UCSD-AML1 (cell line): ENCODE data around the gene ST6GALNAC5.
"Not testable (repeated sequence)": the region's sequence is repeated elsewhere in the genome, so short reads cannot be mapped to it uniquely, and the experiment has no call there.

Experiments
- DNase-seq: peaks from one replicate; lab custom pipeline; 2025; ENCODE audit not compliant: unreplicated experiment; lab: John Stamatoyannopoulos, UW

Gene ST6GALNAC5

GRCh38 chr1:76867342-76868130 is at the start of gene ST6GALNAC5:
Gene ST6GALNAC5, plus strand, starts transcription at chr1:76867480.
- DNase-seq: no peak

DNA sequence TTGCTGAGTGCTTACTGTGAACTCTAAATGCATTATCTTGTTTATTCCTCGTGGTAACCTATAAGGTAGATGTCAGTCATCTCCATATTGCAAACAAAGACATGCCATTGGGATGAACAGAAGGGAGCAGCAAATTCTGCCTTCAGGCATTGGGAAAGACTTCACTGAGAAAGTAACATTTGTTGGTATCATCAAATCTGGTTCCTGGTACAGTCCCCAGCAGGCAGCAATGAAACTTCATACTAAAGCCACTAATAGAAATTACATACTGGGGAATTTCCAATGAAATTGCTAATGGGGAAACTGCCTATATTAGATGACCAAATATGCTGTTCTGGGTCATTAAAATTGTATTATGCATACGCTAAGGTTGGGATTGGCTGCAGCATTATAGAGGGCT is 47.3 kb upstream of the ST6GALNAC5 start:
- DNase-seq: no peak

GRCh38 chr1:76822961-76823360 is 44.3 kb upstream of the ST6GALNAC5 start:
- not testable (repeated sequence) for DNase-seq

DNA sequence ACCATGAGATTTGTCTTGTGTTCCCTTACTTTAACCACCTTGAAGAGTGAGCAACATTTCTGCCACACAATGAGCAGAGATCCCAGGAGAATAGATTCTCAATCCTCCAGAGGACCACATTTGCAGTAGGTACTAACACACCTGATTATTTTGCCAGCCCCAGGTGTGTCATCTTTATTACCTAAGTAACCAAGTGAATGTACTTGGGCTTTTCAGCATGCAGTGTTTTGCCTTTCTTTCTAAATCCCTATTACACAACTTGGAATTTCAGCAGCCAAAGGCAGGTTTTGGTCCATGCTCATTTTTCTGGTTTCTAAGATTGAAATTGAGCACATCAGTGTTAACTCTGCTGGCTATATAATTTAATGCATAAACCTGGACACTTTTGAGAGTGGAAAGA is 43.2 kb upstream of the ST6GALNAC5 start:
- DNase-seq: no peak

DNA sequence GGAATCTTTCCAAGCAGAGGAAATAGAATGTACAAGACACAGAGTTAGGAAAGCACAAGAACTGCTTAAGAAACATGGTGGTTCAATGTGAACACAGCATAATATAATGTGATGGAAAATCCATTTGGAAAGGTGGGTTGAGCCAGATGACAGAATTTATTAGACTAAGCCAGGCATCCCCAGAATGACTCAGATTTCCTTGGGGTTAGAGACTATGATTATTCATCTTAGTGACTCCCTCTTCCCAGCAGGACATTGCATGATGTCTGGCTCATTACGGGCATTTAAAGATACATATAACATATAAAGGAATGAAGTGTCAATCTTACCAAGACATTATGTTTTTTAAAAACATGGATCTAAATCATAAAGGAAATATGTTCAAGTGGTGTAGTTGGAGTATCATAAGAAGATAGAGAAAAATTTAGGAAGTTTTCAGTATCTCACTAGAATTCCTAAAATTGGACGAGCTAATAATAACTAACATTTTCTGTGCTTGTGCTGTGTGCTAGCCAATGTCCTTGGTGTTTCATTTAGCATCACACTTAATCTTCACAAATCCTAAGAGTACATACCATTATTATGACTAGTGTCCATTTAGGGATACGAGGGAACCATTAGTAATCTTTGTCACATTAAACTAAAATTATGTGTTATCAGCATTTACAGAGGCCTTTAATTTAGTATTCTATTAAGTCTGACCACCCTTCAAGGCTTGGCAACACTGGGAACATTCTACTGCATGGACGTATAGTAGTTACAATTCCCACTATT is 41.0 kb upstream of the ST6GALNAC5 start:
- no peak for DNase-seq

DNA sequence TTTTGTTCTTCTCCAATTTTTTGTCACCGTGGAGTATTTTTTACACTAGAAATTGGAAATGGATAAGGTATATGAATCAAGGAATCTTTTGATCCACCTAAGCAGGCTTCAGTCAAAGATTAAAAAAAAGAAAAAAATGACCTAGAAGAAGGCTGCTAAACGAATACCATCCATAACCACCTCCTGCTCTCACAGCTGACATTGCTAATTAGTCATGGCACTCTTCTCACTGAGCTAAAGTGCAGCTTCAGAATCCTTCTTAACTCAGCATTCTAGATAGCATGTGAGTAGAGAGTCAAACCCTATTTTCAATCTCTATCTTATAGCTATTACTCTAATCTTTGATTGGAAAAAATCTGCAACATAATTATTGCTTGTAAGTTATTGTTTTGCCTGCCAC is 40.2 kb upstream of the ST6GALNAC5 start:
- DNase-seq: no peak

GRCh38 chr1:76830373-76830772 is 36.9 kb upstream of the ST6GALNAC5 start:
- no peak for DNase-seq

DNA sequence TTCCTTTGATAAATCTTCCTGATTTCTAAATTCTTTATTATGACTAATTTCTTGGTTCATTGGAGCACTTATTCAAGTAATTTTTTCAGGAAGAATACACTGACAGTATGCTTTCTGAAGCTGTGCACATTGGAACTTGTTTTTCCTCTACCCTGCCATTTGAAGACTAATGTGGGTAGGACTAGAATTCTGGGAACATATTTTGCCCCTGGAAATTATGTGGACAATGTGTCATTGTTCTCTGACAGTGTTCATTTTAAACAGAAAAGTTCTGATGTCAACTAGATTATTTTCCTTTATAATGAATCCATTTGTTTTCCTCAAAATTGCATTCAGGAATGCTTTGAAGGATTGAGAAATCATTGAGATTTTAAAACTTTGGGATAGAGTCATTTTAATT is 34.8 kb upstream of the ST6GALNAC5 start:
- no peak for DNase-seq

- DNase-seq: no peak
Observed at GRCh38 chr1:76833151-76833550, 34.1 kb upstream of the ST6GALNAC5 start.

DNA sequence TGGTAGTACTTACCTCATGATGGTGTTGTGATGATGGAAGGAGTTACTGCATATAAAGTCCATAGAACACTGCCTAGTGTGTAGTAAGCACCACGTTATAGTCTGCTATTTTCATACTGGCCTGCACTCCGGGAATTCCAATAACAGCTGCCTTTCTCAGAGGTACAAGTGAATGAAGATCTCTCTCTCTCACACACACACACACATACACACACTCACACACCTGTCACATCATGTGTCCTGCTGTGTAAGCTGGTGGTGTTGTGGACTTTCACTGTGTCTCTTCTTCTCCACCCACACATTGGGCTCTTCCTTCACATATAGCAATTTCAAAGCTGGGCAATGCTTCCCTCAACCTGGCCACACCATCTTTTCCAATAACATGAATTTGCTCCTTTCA is 33.4 kb upstream of the ST6GALNAC5 start:
- DNase-seq: no peak

DNA sequence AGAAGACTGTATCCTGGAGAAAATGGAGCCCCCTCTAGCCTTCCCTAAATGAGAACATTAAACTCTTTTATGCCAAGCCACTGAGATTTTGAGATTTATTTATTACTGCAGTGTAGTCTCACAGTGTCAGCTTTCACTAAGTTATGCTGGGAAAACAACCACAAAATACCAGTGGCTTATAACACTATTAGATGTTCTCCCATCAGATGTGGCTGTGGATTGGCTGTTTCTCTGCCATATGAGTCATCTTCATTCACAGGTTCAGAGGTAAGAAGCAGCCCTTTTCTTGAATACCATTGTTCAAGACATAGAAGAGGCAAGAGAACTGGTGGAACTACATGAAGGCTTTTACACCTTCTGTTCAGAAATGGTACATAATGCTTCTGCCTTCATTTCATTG is 32.1 kb upstream of the ST6GALNAC5 start:
- no peak for DNase-seq

DNA sequence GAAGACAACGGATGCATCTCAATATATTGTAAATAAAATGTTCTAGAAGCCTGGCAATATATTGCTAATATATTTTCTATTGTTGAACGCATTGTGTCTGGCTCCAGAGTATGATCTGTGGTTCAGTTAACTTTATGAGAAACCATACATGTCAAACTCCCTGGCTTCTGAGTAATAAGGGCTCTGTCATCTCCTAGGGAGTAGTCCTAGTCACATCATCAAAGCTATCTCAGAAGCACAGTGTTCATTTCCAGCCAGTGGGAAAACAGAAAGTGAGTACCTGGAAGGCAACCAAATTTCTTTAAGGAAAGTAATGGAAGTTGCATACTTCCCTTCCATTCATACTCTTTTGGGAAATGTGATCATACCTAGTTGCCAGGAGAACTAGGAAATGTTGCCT is 27.0 kb upstream of the ST6GALNAC5 start:
- no peak for DNase-seq

DNA sequence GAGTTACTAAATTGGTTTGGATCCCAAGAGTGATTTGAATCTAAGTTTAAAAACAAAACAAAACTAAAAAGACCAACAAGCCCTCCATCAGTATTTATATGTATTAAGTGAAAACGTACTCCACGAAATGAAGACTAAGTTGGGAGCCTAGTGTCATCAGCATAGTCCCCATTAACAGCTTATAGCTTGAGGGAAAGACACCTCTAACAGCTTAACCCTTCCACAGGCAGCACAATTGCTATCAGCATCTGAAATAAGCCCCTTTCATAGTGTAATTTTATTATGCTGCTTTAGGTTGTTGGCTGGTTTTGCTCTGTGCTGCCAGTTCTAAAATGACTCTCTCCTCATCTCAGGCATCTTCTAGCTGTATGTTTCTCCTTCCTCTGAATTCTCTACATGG is 25.8 kb upstream of the ST6GALNAC5 start:
- no peak for DNase-seq

GRCh38 chr1:76843821-76844464 is 23.3 kb upstream of the ST6GALNAC5 start:
- DNase-seq: no peak

DNA sequence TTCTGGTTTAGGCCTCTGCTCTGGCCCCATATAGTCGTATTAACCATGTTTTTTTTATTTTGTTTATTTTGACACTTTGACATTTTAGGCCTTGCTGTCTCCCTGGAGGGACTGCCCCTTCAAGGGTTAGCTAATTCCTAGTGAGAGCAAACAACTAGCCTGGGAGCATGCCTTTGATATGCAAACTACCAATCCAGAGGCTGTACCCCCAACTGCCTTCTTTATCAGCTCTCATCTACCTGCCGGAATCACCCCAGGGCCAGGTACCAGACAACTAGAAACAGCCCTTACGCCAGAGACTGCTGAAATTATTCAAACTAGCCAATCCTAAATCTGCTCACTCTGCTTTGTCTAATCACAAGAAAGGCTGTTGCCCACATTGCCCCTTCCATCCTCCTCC is 13.0 kb upstream of the ST6GALNAC5 start:
- no peak for DNase-seq

GRCh38 chr1:76856104-76856503 is 11.2 kb upstream of the ST6GALNAC5 start:
- DNase-seq: no peak

GRCh38 chr1:76857138-76857537 is 10.1 kb upstream of the ST6GALNAC5 start:
- no peak for DNase-seq

- no peak for DNase-seq
Observed at GRCh38 chr1:76857973-76858372, 9.3 kb upstream of the ST6GALNAC5 start.

GRCh38 chr1:76861149-76861548 is 6.1 kb upstream of the ST6GALNAC5 start:
- DNase-seq: no peak

- DNase-seq: no peak
Observed at GRCh38 chr1:76862447-76862846, 4.8 kb upstream of the ST6GALNAC5 start.

DNA sequence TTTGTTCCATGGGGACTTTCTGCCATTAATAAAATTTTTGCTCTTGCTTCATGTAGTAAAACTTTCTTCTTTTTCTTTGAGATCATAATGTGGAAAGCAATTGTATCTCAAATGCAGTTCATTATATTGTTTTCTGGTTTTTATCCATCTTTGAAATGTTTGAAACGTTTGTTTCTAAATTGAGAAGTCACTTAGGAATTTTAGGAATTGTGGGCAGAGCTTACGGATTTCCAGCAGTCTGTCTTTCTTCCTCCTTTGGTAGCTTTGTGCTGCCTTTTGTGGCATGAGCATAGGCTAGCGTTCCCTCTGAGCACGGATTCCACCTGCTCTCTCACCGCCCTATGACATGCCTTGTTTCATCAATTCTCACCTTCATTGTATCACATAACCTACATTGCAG is 2.9 kb upstream of the ST6GALNAC5 start:
- DNase-seq: no peak

- no peak for DNase-seq
Observed at GRCh38 chr1:76865696-76866286, 1.5 kb upstream of the ST6GALNAC5 start.
